RWPE2 (cell line): ENCODE results near the gene EDRF1.

Source experiments
- ATAC-seq: fragments of 200-7000 bp; cut with Tn5 transposase; 3 replicates; pipeline ENCODE4 v1.9.1; 2021; ENCODE audit warnings: low read depth
- DNase-seq: peaks from one replicate; pipeline ENCODE4 v3.0.0-alpha.2; 2020; ENCODE audit warnings: low spot score
- H3K27ac ChIP-seq: fragments of 450-650 bp; 2 replicates; pipeline ENCODE4 v1.5.1; 2017; ENCODE audit warnings: mild to moderate bottlenecking; ENCODE audit not compliant: poor library complexity, severe bottlenecking
- H3K27me3 ChIP-seq: fragments of 250-450 bp; sonication (Bioruptor Pico); 2 replicates; pipeline ENCODE4 v1.5.1; 2021; ENCODE audit warnings: mild to moderate bottlenecking, moderate library complexity; ENCODE audit not compliant: insufficient read depth, poor library complexity, severe bottlenecking
- H3K36me3 ChIP-seq: fragments of 250-450 bp; sonication (Bioruptor Pico); 2 replicates; pipeline ENCODE4 v1.5.1; 2020; ENCODE audit warnings: low read depth, mild to moderate bottlenecking, moderate library complexity
- H3K4me1 ChIP-seq: fragments of 250-450 bp; sonication (Bioruptor Pico); 2 replicates; pipeline ENCODE4 v1.5.1; 2021; ENCODE audit warnings: mild to moderate bottlenecking, moderate library complexity; ENCODE audit not compliant: insufficient read depth, poor library complexity, severe bottlenecking
- H3K4me3 ChIP-seq: fragments of 250-450 bp; sonication (Bioruptor Pico); 2 replicates; pipeline ENCODE4 v1.5.1; 2021; ENCODE audit warnings: mild to moderate bottlenecking, moderate library complexity; ENCODE audit not compliant: severe bottlenecking
- H3K9me3 ChIP-seq: fragments of 250-450 bp; sonication (Bioruptor Pico); 2 replicates; pipeline ENCODE4 v1.5.1; 2021; ENCODE audit warnings: mild to moderate bottlenecking, moderate library complexity; ENCODE audit not compliant: severe bottlenecking
- TF ChIP-seq, protein P1 (sequence below): fragments of 450-650 bp; IDR thresholded peaks from one replicate; pipeline ENCODE4 v1.5.1; 2017; ENCODE audit warnings: mild to moderate bottlenecking, moderate library complexity; ENCODE audit not compliant: poor library complexity, severe bottlenecking

EDRF1 gene

DNA sequence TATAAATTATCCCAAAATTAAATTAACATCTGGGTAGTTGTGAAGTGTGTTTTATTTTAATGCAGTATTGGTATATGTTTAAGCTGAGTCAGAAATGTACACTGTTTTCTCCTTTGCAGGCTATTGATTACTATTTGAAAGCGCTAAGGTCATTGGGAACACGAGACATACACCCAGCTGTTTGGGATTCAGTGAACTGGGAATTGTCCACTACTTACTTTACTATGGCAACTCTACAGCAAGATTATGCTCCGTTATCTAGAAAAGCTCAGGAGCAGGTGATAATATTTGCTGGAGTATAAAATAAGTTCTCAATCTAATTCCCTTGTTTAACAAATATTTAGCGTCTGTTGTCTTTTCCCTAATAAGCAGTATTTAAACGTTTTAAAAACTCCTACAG is 27.9 kb downstream of the EDRF1 start:
- DNase-seq (no peak), ATAC-seq (no peak)
- no peaks in the 10 kb centered on the region for H3K27me3 ChIP-seq
- H3K4me1 ChIP-seq: no peaks in the 10 kb centered on the region
- H3K27ac ChIP-seq: no peak overlapping the region
- TF ChIP-seq, protein P1, sequence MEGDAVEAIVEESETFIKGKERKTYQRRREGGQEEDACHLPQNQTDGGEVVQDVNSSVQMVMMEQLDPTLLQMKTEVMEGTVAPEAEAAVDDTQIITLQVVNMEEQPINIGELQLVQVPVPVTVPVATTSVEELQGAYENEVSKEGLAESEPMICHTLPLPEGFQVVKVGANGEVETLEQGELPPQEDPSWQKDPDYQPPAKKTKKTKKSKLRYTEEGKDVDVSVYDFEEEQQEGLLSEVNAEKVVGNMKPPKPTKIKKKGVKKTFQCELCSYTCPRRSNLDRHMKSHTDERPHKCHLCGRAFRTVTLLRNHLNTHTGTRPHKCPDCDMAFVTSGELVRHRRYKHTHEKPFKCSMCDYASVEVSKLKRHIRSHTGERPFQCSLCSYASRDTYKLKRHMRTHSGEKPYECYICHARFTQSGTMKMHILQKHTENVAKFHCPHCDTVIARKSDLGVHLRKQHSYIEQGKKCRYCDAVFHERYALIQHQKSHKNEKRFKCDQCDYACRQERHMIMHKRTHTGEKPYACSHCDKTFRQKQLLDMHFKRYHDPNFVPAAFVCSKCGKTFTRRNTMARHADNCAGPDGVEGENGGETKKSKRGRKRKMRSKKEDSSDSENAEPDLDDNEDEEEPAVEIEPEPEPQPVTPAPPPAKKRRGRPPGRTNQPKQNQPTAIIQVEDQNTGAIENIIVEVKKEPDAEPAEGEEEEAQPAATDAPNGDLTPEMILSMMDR: no peak
- H3K36me3 ChIP-seq: peaks cover 87% of the 10 kb centered on the region
- H3K9me3 ChIP-seq: no peaks in the 10 kb centered on the region
- no peak overlapping the region for H3K4me3 ChIP-seq

DNA sequence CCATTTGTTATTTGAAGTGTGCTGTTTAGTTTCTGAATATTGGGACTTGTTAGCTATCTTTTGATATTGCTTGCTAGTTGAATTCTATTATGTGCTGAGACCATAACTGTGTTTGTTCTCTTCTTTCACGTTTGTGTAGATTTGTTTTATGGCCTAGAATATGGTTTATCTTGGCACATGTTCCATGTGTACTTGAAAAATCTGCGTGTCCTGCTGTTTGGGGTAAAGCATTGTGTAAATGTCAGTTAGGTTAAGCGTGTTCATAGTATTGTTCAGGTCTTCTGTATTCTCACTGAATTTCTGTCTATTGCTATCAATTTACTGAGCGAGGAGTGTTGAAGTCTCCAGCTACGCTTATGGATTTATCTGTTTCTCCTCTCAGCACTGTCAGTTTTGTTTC is 36.7 kb downstream of the EDRF1 start:
- Histone ChIP-seq H3K4me3 (no peak overlapping the region), H3K4me1 (no peaks in the 10 kb centered on the region), H3K36me3 (peaks cover 86% of the 10 kb centered on the region), H3K9me3 (no peaks in the 10 kb centered on the region), H3K27me3 (no peaks in the 10 kb centered on the region), H3K27ac (no peak overlapping the region)
- TF ChIP-seq, protein P1: no peak
- DNase-seq (no peak), ATAC-seq (no peak)

DNA sequence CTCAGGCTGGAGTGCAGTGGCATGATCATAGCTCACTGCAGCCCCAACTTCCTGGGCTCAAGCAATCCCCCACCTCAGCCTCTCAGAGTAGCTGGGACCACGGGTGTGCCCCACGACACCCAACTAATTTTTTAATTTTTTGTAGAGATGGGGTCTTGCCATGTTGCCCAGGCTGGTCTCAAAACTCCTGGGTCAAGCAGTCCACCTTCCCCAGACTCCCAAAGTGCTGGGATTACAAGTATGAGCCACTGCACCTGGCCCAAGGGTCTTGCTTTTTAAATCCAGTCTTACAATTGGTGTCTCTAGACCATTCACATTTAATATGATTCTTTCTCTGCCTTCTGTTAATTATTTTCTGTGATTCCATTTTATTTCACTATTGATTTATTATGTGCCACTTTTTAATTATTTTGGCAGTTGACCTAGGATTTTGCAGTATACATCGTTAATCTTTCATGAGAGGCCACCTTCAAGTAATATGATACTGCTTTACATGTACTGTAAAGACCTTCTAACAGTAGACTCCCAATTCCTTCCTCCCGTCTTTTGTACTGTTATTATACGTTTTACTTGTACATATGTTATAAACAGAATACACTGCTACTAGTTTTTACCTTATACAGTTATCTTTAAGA is 37.5 kb downstream of the EDRF1 start:
- no peak for DNase-seq
- TF ChIP-seq, protein P1: no peak
- Histone ChIP-seq H3K9me3 (no peaks in the 10 kb centered on the region), H3K4me3 (no peak overlapping the region), H3K36me3 (peaks cover 84% of the 10 kb centered on the region), H3K27ac (no peak overlapping the region), H3K4me1 (no peaks in the 10 kb centered on the region), H3K27me3 (no peaks in the 10 kb centered on the region)
- ATAC-seq: no peak

DNA sequence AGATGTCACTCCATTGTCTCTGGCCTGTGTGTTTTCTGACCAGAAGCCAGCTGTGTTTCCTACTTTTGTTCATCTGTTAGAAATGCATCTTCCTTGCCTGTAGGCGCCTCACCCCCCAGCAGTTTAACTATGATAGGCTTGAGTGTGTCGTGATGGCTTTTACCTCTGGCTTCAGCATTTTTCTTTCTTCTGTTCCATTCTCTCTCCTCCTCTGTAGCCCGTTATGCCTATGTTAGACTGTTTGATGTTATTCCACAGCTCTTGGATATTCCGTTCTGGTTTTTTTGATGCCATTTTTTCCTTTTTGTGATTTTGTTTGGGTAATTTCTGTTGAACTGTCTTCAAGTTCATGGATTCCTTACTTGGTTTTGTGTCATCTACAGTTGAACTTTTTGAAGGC is 38.2 kb downstream of the EDRF1 start:
- H3K36me3 ChIP-seq: peaks cover 77% of the 10 kb centered on the region
- no peak overlapping the region for H3K4me3 ChIP-seq
- no peaks in the 10 kb centered on the region for H3K9me3 ChIP-seq
- no peaks in the 10 kb centered on the region for H3K27me3 ChIP-seq
- DNase-seq (no peak), ATAC-seq (no peak)
- H3K4me1 ChIP-seq: no peaks in the 10 kb centered on the region
- no peak overlapping the region for H3K27ac ChIP-seq
- TF ChIP-seq, protein P1: no peak

DNA sequence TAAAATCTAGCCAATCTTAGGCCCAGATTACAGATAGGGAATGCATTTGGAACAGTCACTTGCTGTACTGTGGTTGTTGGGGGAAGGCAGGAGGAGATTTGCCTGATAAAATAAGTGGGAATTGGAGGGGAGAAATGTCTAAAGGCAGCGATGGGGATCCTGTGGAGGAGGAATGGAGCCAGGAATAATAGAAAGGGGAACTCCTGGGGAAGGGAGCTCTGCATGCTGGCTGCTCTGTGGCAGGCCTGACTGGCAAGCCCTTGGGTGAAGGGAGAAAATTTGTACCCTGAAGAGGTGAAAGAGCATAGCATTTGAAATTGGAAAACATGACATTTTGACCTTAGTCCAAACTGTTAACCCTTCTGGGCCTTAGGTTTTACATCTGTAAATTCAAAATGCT is 42.5 kb downstream of the EDRF1 start:
- H3K36me3 ChIP-seq: peaks cover 65% of the 10 kb centered on the region
- H3K27me3 ChIP-seq: no peaks in the 10 kb centered on the region
- ATAC-seq: no peak
- no peaks in the 10 kb centered on the region for H3K9me3 ChIP-seq
- DNase-seq: no peak
- no peak overlapping the region for H3K27ac ChIP-seq
- no peak overlapping the region for H3K4me3 ChIP-seq
- no peaks in the 10 kb centered on the region for H3K4me1 ChIP-seq
- TF ChIP-seq, protein P1: no peak
